Endothelial cell of umbilical vein (primary cell): Measurements from ENCODE around the gene IYD. TPM values are rescaled to one million over a fixed set of nuclear protein-coding genes. Genes with fewer than 3 reads are reported as not detected.

Source experiments
- BruUV-seq: library from RNA; stranded (reverse); fragments of 400-500 nt; replicated peaks from 2 replicates; lab custom pipeline; 2021; lab: Mats Ljungman, UMichigan
- CTCF ChIA-PET: fragments of 300-600, 350-600 bp; sonication (Branson Sonifier 250); formaldehyde crosslinking; loops from one replicate; lab custom pipeline; 2021; ENCODE audit warnings: antibody characterized with exemption, inconsistent platforms; lab: Charles Lee
- POLR2A ChIA-PET: fragments of 300-600, 350-600 bp; sonication (Branson Sonifier 250); formaldehyde crosslinking; loops from one replicate; lab custom pipeline; 2021; ENCODE audit warnings: antibody characterized with exemption, inconsistent platforms; lab: Charles Lee
- DNase-seq: peaks from one replicate; pipeline ENCODE4 v3.0.0-alpha.2; 2011; ENCODE audit warnings: low read depth, low spot score
- FAIRE-seq: peaks from 2 replicates; lab custom pipeline; 2011; peaks lifted over from hg19 to GRCh38; lab: Jason Lieb, UNC
- H2AFZ ChIP-seq: 2 replicates; pipeline ENCODE4 v1.6.0; 2012; ENCODE audit warnings: low read depth, low read length, control low read depth, inconsistent platforms
- H3K27ac ChIP-seq: 2 replicates; pipeline ENCODE4 v1.5.1; 2011; ENCODE audit warnings: low read depth, mild to moderate bottlenecking, control low read depth, low read length, moderate library complexity; ENCODE audit not compliant: insufficient read depth
- H3K27me3 ChIP-seq, 2 experiments: 2 replicates each; pipeline versions ENCODE4 v1.6.0 to v1.6.1; 2011; ENCODE audit warnings: low read length in 2 of 2, mixed read lengths in 1 of 2; ENCODE audit not compliant: control insufficient read depth in 2 of 2, insufficient read depth in 2 of 2
- H3K36me3 ChIP-seq, 2 experiments: 2 replicates in 1 of 2; 3 replicates in 1 of 2; pipeline ENCODE4 v1.5.1; 2011; ENCODE audit warnings: low read length in 2 of 2, mild to moderate bottlenecking in 1 of 2, moderate library complexity in 1 of 2; ENCODE audit not compliant: control insufficient read depth in 2 of 2, insufficient read depth in 2 of 2; ENCODE audit errors: extremely low read depth in 1 of 2
- H3K4me1 ChIP-seq: 3 replicates; pipeline ENCODE4 v1.5.1; 2011; ENCODE audit warnings: mild to moderate bottlenecking, low read length; ENCODE audit not compliant: control insufficient read depth, insufficient read depth; ENCODE audit errors: extremely low read depth
- H3K4me2 ChIP-seq: 2 replicates; pipeline ENCODE4 v1.6.1; 2011; ENCODE audit warnings: low read length, control low read depth, mixed read lengths; ENCODE audit not compliant: insufficient read depth
- H3K4me3 ChIP-seq, 3 experiments: fragments of 200-600 bp in 1 of 3; sonication (generic), shearing (Covaris generic) in 1 of 3; replicated peaks in 1 of 3; 2 replicates each; pipeline ENCODE4 v1.5.1; 2011 to 2016; ENCODE audit warnings: control low read depth in 3 of 3, low read length in 3 of 3, mild to moderate bottlenecking in 2 of 3, inconsistent platforms in 1 of 3, low read depth in 1 of 3, moderate library complexity in 1 of 3; ENCODE audit not compliant: insufficient read depth in 1 of 3
- H3K79me2 ChIP-seq: 2 replicates; pipeline ENCODE4 v1.6.0; 2012; ENCODE audit warnings: low read length, inconsistent platforms; ENCODE audit not compliant: control insufficient read depth, insufficient read depth
- H3K9ac ChIP-seq: replicated peaks from 2 replicates; pipeline ENCODE3; 2011; ENCODE audit warnings: low read length, control low read depth; ENCODE audit not compliant: insufficient read depth; ENCODE audit errors: extremely low read depth
- H3K9me1 ChIP-seq: replicated peaks from 3 replicates; pipeline ENCODE4 v1.6.0; 2011; ENCODE audit warnings: mild to moderate bottlenecking, low read length; ENCODE audit not compliant: control insufficient read depth, insufficient read depth; ENCODE audit errors: extremely low read depth
- H3K9me3 ChIP-seq: replicated peaks from 2 replicates; pipeline ENCODE4 v1.5.1; 2012; ENCODE audit warnings: low read length, inconsistent platforms; ENCODE audit not compliant: control insufficient read depth, insufficient read depth
- H4K20me1 ChIP-seq: replicated peaks from 2 replicates; pipeline ENCODE3; 2011; ENCODE audit warnings: mild to moderate bottlenecking, low read length; ENCODE audit not compliant: control insufficient read depth, insufficient read depth; ENCODE audit errors: extremely low read depth
- EZH2 ChIP-seq: IDR thresholded peaks from 2 replicates; pipeline ENCODE4 v1.6.1; 2012; ENCODE audit warnings: borderline replicate concordance, low read depth, mild to moderate bottlenecking, moderate library complexity, low read length, inconsistent platforms; ENCODE audit not compliant: severe bottlenecking
- FOS ChIP-seq: IDR thresholded peaks from 2 replicates; pipeline ENCODE4 v1.6.1; 2011; ENCODE audit warnings: mild to moderate bottlenecking, low read length, moderate library complexity, borderline replicate concordance; ENCODE audit not compliant: insufficient read depth
- GATA2 ChIP-seq: IDR thresholded peaks from 2 replicates; pipeline ENCODE4 v1.7.0; 2011; ENCODE audit warnings: low read depth, mild to moderate bottlenecking, moderate library complexity, mixed read lengths, low read length; ENCODE audit not compliant: insufficient read length, insufficient read depth
- JUN ChIP-seq: IDR thresholded peaks from 2 replicates; pipeline ENCODE4 v1.6.1; 2011; ENCODE audit warnings: borderline replicate concordance, low read depth; ENCODE audit not compliant: insufficient read length, insufficient read depth
- MYC ChIP-seq: IDR thresholded peaks from one replicate; pipeline ENCODE4 v1.6.1; 2011; ENCODE audit warnings: mild to moderate bottlenecking, low read depth, low read length
- POLR2A ChIP-seq: IDR thresholded peaks from 2 replicates; pipeline ENCODE4 v1.6.1; 2012; ENCODE audit warnings: low read depth, mild to moderate bottlenecking, control low read depth, low read length
- POLR2AphosphoS5 ChIP-seq: IDR thresholded peaks from 2 replicates; pipeline ENCODE4 v1.6.1; 2012; ENCODE audit warnings: low read depth, mild to moderate bottlenecking, control low read depth, low read length, moderate library complexity; ENCODE audit not compliant: insufficient read depth
- dilution Hi-C: fragments of 300-500 bp; cut with MboI; formaldehyde crosslinking; loops from one replicate; pipeline ENCODE4 v1.15.0; 2019; ENCODE audit warnings: low sequenced_read_pairs; ENCODE audit not compliant: extremely low pct_ligation_motif_present
- intact Hi-C: fragments of 100-400 bp; cut with micrococcal nuclease; formaldehyde crosslinking; loops from one replicate; pipeline ENCODE4 v1.10.0; 2022
- polyA plus RNA-seq, 4 experiments: library from polyadenylated mRNA; depleted of rRNA in 3 of 4; stranded (reverse) in 3 of 4; unstranded in 1 of 4; fragments of >200 nt; gene quantifications; 2 replicates each; pipeline versions ENCODE4 v1.2.1 to v1.2.3, GENCODE V29; 2011 to 2012; ENCODE audit warnings: missing spikeins in 1 of 4
- total RNA-seq: library from RNA; stranded (reverse); gene quantifications from 2 replicates; pipeline ENCODE4 v1.2.3, GENCODE V29; 2021
- TF ChIP-seq, protein P1 (sequence below): IDR thresholded peaks from 2 replicates; pipeline ENCODE4 v1.6.1; 2011; ENCODE audit not compliant: insufficient read depth, insufficient read length
- TF ChIP-seq, protein P2 (sequence below), 2 donors: IDR thresholded peaks; 1 replicate in 1 of 2; 2 replicates in 1 of 2; pipeline ENCODE4 v1.5.1; 2011; ENCODE audit warnings: low read length in 2 of 2, mild to moderate bottlenecking in 2 of 2, moderate library complexity in 2 of 2, control low read depth in 1 of 2, inconsistent platforms in 1 of 2, low read depth in 1 of 2; ENCODE audit not compliant: insufficient read depth in 1 of 2; ENCODE audit errors: extremely low read depth in 1 of 2

Gene IYD
- total and polyA plus RNA-seq, 2 donors (not counting 3 experiments of a cell fraction or from before 2014, with no cell fraction given): not detected

DNA sequence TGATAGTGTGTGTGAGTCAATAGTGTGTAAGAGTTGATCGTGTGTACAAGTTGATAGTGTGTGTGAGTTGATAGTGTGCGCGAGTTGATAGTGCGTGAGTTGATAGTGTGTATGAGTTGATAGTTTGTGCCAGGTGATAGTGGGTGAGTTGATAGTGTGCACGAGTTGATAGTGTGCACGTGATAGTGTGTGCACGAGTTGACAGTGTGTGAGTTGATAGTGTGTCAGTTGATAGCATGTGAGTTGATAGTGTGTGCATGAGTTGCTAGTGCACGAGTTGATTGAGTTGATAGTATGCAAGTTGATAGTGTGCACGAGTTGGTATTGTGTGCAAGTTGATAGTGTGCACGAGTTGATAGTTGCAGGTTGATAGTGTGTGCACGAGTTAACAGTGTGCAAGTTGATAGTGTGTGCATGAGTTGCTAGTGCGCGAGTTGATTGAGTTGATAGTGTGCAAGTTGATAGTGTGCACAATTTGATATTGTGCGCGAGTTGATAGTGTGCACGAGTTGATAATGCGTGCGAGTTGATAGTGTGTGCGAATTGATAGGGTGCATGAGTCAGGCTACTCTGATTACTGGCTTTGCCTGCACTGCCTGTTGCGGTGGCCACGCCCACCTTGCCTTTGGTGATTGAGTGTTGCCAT, 35.8 kb upstream of the IYD start:
- H3K36me3 ChIP-seq: no peaks in the 10 kb centered on the region
- BruUV-seq: no TSS peak
- no peak for TF ChIP-seq POLR2A
- intact Hi-C loops (no loop called here), dilution Hi-C loops (no loop called here)
- H3K4me3 ChIP-seq: no peak overlapping the region
- POLR2A ChIA-PET: no interaction called here
- DNase-seq: no peak
- no peaks in the 10 kb centered on the region for H4K20me1 ChIP-seq
- H3K4me2 ChIP-seq: no peak overlapping the region
- H3K9ac ChIP-seq: no peak overlapping the region
- H3K27ac ChIP-seq: no peak overlapping the region
- H3K4me1 ChIP-seq: no peaks in the 10 kb centered on the region
- FAIRE-seq: no peak
- H3K9me3 ChIP-seq: no peaks in the 10 kb centered on the region
- H3K9me1 ChIP-seq: no peaks in the 10 kb centered on the region
- no peak overlapping the region for H2AFZ ChIP-seq
- CTCF ChIA-PET: no interaction called here
- H3K27me3 ChIP-seq: peaks cover 5 to 9% of the 10 kb centered on the region in 2 experiments
- no peaks in the 10 kb centered on the region for H3K79me2 ChIP-seq

DNA sequence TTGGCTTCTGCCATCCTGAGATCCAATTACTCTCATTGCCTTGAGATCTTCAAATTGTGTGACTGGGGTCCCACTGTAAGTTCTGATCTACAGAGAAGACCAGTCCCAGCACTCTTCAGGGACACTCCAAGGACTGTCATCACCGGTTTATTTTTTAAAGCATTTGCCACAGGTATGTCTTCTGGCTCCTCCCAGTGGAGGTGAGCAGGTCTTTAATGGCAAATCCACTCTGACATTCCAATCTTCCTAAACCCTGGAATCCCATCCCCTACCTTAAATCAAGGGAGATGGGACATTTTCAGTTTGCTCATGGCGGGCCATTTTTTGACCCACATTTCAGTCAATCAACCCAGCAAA, 35.2 kb upstream of the IYD start:
- ChIA-PET POLR2A (no interaction called here), CTCF (no interaction called here)
- intact Hi-C loops: no loop called here
- Histone ChIP-seq H3K4me1 (no peaks in the 10 kb centered on the region), H3K9ac (no peak overlapping the region), H3K27me3 (peaks cover 5 to 11% of the 10 kb centered on the region in 2 experiments), H2AFZ (no peak overlapping the region), H3K36me3 (no peaks in the 10 kb centered on the region), H3K27ac (no peak overlapping the region), H3K9me3 (no peaks in the 10 kb centered on the region), H3K4me3 (no peak overlapping the region), H3K4me2 (no peak overlapping the region), H4K20me1 (no peaks in the 10 kb centered on the region), H3K79me2 (no peaks in the 10 kb centered on the region), H3K9me1 (no peaks in the 10 kb centered on the region)
- no TSS peak for BruUV-seq
- TF ChIP-seq MYC: no peak
- TF ChIP-seq GATA2: no peak
- no peak for TF ChIP-seq FOS
- no peak for TF ChIP-seq POLR2AphosphoS5
- TF ChIP-seq JUN: no peak
- TF ChIP-seq, protein P1, sequence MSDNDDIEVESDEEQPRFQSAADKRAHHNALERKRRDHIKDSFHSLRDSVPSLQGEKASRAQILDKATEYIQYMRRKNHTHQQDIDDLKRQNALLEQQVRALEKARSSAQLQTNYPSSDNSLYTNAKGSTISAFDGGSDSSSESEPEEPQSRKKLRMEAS: no peak
- TF ChIP-seq, protein P2, sequence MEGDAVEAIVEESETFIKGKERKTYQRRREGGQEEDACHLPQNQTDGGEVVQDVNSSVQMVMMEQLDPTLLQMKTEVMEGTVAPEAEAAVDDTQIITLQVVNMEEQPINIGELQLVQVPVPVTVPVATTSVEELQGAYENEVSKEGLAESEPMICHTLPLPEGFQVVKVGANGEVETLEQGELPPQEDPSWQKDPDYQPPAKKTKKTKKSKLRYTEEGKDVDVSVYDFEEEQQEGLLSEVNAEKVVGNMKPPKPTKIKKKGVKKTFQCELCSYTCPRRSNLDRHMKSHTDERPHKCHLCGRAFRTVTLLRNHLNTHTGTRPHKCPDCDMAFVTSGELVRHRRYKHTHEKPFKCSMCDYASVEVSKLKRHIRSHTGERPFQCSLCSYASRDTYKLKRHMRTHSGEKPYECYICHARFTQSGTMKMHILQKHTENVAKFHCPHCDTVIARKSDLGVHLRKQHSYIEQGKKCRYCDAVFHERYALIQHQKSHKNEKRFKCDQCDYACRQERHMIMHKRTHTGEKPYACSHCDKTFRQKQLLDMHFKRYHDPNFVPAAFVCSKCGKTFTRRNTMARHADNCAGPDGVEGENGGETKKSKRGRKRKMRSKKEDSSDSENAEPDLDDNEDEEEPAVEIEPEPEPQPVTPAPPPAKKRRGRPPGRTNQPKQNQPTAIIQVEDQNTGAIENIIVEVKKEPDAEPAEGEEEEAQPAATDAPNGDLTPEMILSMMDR (IDR thresholded peaks at IDR 0.05; ENCODE audit: extremely low read depth in 1 of 2, insufficient read depth in 1 of 2, low read depth in 1 of 2, low read length in 2 of 2): no peak
- TF ChIP-seq POLR2A: no peak
- no peak for TF ChIP-seq EZH2
- no peak for FAIRE-seq
- DNase-seq: no peak
- dilution Hi-C loops: no loop called here
